ENCODE results near the gene ATG3. TPM values are rescaled to one million over a fixed set of nuclear protein-coding genes. Genes with fewer than 3 reads are reported as not detected.

ATG3 gene
- polyA plus RNA-seq (2012; ENCODE audit: insufficient read depth, insufficient read length) = 112 TPM

DNA sequence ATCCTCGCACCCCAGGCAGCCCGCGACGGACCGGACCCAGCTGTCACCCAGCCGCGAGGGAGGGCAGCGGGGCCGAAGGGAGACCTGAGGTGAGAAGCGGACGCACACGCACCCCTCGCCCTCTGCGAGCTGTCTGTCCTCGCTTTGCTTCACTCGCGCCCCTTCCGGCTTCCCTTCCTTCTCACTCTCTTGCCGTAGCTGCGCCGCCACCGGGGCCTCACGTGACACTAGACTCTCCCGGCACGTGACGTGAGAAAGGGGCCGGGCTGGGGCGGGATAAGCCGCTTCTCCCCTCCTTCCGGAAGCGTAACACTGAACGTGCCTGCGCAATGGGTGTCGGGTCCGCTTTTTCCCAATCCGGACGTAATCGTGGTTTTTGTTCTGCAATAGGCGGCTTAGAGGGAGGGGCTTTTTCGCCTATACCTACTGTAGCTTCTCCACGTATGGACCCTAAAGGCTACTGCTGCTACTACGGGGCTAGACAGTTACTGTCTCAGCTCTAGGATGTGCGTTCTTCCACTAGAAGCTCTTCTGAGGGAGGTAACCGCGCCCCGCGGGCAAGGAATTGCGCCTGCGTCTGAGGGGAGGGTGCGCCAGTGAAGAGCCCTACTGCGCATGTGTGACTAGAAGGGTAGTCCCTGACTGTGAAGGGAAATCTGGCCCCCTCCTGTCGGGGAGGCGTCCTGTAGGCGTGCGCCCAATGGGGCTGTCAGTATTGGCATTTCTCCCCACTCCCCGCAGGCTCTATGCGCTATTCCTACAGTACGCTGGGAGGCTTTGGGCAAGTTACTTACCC is at the start of gene ATG3, which contains the start of gene SLC35A5:
TSS of gene ATG3 (minus strand) at position 229 of the 796 bp plus-strand sequence. CDS start 434 bp downstream, outside the sequence.
TSS of gene SLC35A5 (plus strand) at position 312 of the 796 bp plus-strand sequence. CDS start 1,359 bp downstream, outside the sequence.
- peak; percentile 97 for DNase-seq (ENCODE audit: low read depth, low spot score)
- H3K4me3 ChIP-seq (ENCODE audit: low read length) = peak within 1 kb of the TSS; percentile 95

DNA sequence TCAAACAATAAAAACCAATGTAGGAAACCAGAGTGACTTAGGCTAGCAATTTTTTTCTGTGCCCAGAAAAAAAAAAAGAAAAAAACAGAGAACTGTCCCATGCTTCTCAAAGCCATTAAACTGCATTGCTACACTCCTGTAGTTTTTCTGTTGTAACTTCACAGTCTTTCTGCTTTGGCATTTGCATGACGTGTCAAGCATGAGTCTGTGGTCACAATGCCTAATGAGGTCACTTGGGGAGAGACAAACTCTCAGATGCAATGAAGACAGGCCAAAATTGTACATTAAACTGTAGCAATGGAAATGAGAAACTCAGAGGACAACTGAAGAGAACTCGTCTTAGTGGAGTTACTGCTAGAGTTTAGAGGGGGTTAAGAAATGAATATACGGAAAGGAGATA is 48.4 kb upstream of the ATG3 start:
- H3K4me3 ChIP-seq (ENCODE audit: low read length) = no peak overlapping the region
- no peak for DNase-seq (ENCODE audit: low read depth, low spot score)

DNA sequence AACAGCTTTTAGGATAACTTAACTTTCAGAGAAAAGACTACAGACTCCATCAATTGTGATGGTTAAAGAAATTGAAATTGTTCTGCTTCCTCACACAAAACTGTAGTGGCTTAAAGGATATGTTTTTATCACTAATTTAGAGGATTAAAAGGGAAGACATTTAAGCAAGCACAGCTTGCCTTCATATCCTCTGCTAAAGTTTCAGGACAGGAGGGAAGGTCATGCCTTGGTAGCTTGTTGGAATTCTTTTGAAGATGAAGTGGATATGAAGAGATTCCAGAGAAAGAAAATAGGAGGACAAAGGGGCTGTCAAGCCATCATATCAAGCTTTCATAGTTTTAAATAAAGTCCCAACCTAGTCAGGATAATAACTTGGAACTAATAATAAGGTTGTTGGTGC is 46.1 kb upstream of the ATG3 start:
- no peak for DNase-seq (ENCODE audit: low read depth, low spot score)
- H3K4me3 ChIP-seq (ENCODE audit: low read length) = no peak overlapping the region

DNA sequence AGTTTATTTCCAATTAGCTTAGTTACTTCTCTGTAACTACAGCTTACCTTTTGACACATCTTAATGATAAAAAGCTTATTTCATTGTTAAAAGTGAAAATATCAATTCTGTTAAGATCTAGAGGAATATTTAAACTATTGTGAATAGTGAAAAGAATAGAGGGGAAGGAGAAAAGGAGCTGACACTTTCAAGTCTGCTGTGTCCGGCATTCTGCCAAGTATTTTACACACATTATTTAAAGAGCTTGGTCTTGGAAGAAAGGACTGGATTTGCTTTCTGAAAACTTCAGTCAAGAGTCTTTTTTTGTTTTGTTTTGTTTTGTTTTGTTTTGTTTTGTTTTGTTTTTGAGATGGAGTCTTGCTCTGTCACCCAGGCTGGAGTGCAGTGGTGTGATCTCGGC is 44.3 kb upstream of the ATG3 start:
- no peak for DNase-seq (ENCODE audit: low read depth, low spot score)
- no peak overlapping the region for H3K4me3 ChIP-seq (ENCODE audit: low read length)

DNA sequence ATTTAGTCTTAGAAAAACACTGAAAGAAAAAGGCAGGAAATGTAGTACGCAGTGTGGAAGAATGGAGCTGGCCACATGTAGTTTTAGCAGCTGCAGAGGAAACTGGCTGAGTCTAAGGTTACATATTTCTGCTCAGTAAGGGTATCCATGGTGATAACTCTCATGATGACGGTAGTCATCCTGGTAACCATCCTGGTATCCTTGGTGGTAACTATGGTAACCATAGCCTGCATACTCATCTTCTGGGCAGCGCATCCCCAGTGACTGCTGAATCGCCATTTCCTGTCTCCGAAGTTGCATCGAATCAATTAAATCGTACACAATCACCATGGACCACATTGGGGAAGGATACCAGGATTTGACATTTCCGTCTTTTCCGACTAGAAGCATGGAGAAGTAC is 43.5 kb upstream of the ATG3 start:
- no peak for DNase-seq (ENCODE audit: low read depth, low spot score)
- H3K4me3 ChIP-seq (ENCODE audit: low read length) = no peak overlapping the region

DNA sequence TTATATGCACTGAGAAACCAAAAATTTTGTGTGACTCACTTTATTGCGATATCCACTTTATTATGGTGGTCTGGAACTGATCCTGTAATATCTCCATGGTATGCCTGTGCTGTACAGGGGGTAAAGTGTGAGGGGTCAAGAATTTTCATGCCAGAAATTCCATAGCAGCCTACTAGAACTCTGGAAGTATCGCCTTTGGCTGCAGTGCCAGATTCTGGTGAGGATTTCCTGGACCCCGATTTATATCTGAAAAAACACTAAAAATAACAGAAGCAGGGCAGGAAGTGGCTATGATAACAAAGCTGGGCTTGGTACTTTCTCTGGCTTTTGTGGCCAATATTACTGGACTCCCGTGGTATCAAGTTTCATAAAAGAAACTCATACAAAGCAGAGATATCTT is 42.8 kb upstream of the ATG3 start:
- no peak for DNase-seq (ENCODE audit: low read depth, low spot score)

DNA sequence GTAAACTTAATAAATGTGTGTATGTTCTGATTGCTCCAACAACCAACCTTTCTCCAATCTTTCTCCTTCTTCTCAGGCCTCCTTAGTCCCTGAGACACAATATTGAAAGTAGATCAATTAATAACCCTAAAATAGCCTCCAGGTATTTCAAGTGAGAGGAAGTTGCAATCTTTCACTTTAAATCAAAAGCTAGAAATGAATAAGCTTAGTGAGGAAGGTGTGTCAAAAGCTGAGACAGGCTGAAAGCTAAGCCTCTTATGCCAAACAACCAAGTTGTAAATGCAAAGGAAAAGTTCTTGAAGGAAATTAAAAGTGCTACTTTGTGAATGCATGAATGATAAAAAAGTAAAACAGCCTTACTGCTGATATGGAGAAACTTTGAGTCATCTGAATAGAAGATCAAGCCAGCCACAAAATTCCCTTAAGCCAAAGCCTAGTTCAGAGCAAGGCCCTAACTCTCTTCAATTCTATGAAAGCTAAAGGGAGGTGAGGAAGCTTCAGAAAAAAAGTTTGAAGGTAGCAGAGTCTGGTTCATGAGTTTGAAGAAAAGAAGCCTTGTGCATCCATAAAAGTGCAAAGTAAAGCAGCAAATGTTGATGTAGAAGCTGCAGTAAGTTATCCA is 40.6 kb upstream of the ATG3 start:
- no peak for DNase-seq (ENCODE audit: low read depth, low spot score)
- H3K4me3 ChIP-seq (ENCODE audit: low read length) = no peak overlapping the region

More for the DNA sequence above, 42.8 kb upstream of the ATG3 start:
- H3K4me3 ChIP-seq (ENCODE audit: low read length) = no peak overlapping the region

DNA sequence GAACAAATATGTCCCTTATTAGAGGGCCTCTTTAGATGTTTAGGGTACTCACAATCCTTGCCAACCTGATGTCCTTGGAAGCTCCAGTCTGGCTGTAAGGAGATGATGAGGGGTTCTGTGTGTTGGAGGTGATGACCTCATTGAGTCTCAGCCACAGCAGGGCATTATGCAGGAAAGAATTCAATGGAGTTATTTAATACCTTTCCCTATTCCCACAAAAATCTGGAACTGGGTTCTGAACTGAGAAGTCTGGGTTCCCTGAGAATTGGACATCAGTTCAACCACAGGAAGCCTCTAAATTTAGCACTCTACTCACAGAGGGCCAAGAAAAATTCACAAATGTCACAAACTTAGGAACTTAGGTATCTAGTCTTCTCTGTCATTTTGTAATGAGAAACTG is 37.0 kb upstream of the ATG3 start:
- no peak overlapping the region for H3K4me3 ChIP-seq (ENCODE audit: low read length)
- DNase-seq (ENCODE audit: low read depth, low spot score) = no peak

DNA sequence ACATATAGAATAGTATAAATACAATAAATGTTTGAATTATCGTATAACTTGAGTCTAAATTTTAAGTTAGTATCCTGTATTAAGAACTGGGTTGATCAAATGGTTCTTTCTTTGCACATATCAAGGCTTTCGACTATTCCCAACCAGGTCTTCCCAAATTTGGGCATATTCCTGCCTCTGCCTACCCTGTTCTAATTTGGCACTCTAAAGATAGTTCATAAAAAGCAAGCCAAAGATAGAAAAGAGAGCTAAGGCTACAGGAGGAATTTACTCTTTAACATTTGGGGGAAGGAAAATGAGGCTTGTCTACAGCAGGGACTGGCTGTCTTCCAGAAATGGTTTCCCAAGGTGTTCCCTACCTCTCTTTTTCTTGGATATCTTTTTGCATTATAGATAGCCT is 36.2 kb upstream of the ATG3 start:
- DNase-seq (ENCODE audit: low read depth, low spot score) = no peak
- no peak overlapping the region for H3K4me3 ChIP-seq (ENCODE audit: low read length)

DNA sequence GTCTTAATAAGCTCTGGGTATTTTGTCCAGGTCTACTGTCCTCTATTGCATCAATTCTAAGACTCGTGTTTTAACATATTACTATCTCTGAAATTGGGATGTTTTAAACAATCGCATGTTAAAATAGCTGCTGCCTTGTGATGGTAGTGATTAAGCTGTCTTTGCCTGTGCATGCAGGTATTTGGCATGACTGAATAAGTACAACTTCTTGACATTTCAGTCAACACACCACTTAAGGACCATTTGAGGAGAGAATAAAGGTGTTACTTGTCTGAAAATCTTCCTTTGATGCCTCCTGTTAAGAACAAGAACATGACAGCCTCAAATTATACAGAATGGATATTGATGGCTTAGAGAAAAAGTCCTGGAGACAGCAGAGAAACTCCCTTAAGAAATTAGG is 33.1 kb upstream of the ATG3 start:
- H3K4me3 ChIP-seq (ENCODE audit: low read length) = no peak overlapping the region
- DNase-seq (ENCODE audit: low read depth, low spot score) = no peak

DNA sequence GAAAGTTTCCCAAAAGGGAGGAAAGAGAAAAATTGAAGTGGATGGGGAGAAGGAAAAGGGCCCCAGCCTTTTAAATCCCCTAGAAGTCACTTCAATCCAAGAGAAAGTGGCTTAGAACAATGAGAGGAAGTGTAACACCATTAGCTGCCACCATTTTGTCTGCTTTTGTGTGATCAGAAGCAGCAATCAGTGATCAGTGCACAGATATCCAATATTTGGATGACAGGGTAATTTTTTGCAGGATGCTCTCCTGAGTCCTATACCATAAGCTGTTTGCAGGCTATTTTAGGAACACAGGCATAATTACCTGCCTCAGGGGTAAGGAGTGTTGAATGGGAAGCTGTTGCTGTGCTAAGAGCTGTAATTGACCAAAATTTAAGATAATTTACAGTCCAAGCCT is 31.5 kb upstream of the ATG3 start:
- DNase-seq (ENCODE audit: low read depth, low spot score) = no peak

DNA sequence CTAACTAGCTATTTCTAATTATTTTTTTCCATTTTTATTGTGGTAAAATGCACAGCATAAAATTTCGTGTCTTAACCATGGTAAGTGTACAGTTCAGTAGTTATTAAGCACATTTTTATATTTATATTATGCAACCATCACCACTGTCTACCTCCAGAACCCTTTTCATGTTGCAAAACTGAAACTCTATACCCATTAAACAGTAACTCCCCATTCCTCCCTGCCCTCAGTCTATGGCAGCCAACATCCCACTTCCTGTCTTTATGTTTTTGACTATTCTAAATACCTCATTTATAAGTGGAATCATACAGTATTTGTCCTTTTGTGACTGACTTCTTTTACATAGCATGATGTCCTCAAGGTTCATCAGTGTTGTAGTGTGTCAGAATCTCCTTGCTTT is 25.6 kb upstream of the ATG3 start:
- DNase-seq (ENCODE audit: low read depth, low spot score) = no peak
- no peak overlapping the region for H3K4me3 ChIP-seq (ENCODE audit: low read length)

More for the DNA sequence above, 31.5 kb upstream of the ATG3 start:
- no peak overlapping the region for H3K4me3 ChIP-seq (ENCODE audit: low read length)

DNA sequence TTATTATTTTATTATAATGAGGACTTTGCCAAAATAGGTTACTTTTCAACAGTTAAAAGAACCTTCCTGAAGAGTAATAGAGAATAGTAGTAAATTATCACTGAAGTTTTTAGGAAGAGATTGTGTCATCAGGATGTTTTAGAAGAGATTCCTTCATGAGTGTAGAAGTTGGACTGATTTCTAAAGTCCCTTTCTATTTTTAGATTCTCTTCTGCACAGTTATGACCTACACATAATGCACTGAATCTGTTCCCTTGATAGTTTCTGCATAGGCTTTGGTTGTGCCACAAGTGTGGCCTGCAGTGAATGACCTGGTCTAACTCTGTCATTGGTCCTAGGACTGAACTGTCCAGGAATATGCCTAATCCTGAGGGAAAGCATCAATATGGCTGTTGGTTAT is 24.0 kb upstream of the ATG3 start:
- DNase-seq (ENCODE audit: low read depth, low spot score) = no peak
- no peak overlapping the region for H3K4me3 ChIP-seq (ENCODE audit: low read length)

DNA sequence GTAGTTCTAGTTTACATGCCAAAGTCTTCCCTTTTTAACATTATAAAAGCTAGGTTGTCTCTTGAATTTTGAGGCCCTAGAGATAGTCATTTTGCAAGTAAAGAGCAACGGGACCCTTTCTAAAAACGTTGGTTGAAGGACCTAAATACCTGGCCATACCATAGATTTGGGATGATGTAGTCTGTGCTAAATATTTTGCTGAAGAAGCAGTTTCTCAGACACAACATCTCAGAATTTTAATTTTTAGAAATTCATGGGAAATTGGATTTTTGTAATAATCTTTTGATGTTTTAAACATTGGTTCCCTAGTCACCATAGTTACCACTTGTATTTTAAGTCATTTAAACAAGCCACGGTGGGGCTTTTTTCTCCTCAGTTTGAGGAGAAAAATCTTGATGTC is 21.3 kb upstream of the ATG3 start:
- DNase-seq (ENCODE audit: low read depth, low spot score) = no peak

DNA sequence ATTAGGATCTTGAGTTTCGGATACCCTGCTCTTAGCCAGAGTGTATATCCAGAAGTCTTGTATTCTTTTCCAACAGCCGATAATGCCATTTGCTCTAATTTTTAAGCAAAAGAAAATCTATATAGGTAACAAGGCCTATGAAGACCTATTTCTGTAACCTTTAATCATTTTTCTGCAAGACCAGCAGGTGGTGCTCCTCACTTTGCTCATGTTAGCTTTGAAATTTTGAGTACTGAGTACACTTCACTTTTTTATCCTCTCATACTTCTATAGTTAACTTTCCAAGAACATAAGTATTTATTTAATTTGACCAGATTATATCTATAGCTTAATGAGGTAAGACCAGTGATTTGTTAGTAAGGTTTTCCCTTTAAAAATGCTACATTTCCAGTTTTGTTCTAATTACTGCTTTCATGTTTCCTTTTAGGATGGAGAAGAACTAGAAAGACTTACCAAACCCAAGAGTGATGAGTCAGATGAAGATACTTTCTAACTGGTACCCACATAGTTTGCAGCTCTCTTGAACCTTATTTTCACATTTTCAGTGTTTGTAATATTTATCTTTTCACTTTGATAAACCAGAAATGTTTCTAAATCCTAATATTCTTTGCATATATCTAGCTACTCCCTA is 20.6 kb upstream of the ATG3 start:
- H3K4me3 ChIP-seq (ENCODE audit: low read length) = no peak overlapping the region
- peak; percentile 42 for DNase-seq (ENCODE audit: low read depth, low spot score)

More for the DNA sequence above, 21.3 kb upstream of the ATG3 start:
- H3K4me3 ChIP-seq (ENCODE audit: low read length) = no peak overlapping the region

DNA sequence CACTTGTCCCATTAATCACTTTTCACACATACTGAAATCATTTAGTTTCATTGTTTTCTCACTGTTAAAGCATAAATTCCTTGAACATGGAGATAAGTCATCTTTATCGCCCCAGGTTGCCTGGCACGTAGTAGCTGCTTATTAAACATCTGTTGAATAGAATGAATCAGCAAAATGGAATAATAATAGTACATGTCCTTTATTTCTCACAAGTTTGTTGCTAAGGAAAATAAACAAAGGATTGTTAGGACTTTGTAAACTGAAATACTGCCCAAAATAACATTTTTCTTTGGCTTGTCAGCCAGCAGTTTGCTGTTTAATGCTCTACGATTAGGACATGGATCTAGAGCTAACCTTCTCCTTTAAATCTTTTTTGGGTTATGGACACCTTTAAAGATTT is 17.9 kb upstream of the ATG3 start:
- DNase-seq (ENCODE audit: low read depth, low spot score) = no peak
- H3K4me3 ChIP-seq (ENCODE audit: low read length) = no peak overlapping the region

DNA sequence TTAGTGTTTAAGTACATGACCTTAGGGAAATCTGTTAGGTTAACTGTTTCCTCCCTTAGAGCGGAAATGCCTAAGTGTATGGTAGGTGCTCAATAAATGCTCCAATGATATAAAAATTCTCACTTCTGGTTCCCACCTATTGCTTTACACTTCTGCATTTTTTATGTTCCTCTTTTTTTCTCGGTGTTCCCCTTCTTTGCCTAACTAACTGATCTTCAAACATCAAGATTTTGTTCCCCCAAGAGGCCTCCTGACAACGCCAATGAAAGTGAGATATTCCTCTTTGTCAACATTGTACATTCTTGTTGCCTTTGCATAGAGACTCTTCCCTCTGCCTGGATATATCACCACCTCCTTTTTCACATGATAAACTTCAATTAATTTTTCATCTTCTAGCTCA is 17.5 kb upstream of the ATG3 start:
- DNase-seq (ENCODE audit: low read depth, low spot score) = no peak
- no peak overlapping the region for H3K4me3 ChIP-seq (ENCODE audit: low read length)

DNA sequence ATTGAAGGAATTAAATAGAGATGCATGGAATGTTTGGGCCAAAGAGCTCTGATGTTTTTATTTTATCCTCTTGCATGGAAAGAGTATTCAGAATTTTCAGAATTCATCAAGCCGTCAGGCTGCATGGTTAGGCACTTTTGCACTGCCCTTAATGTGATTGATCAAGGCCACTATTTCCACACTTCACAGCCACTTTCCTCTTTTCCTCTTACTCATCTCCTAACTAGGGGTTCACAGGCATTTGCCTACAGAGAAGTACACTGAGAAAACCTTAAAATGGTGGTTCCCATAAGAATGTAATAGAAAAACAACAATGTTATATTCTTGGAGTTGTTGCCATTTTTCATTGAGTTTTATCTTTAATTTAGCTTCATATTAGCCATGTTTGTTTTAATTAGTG is 10.9 kb upstream of the ATG3 start:
- H3K4me3 ChIP-seq (ENCODE audit: low read length) = no peak overlapping the region
- DNase-seq (ENCODE audit: low read depth, low spot score) = no peak

DNA sequence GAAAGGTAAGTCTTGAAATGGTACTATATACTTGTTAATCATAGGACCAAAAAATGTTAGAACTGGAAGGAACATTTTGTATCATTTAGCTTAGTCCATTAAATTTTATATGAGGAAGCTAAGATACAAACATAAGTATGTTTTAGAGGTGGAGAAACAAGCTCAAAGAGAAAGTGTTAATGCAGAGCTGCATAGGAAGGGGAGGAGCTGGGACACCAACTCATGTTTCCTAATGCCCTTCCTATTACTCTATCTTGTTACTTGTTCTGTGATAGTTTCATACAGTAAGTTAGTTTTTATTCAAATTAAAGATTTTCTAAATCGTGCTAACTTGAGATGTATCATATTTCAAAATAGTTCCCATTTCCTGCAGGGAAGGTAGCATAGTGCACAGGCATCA is 7.5 kb upstream of the ATG3 start:
- DNase-seq (ENCODE audit: low read depth, low spot score) = no peak

DNA sequence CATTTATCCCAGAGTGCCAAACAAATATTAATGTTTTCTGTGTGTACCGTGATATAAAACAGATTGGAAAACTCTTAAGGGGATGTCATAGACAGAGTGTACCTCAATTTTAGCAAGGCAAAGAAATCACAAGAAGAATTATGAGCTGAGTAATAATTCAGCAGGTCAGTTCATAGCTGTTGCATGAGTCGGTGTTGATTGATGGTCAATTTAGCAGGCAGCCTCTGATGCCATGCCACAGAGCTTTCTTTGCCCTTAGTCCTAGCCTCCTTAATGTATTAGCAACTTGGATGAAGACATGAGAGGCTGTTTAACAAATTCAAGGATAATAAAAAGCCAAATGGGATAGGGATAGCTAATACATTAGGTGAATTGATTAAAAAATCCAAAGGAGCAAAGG is 6.9 kb upstream of the ATG3 start:
- H3K4me3 ChIP-seq (ENCODE audit: low read length) = no peak overlapping the region
- DNase-seq (ENCODE audit: low read depth, low spot score) = no peak

More for the DNA sequence above, 7.5 kb upstream of the ATG3 start:
- no peak overlapping the region for H3K4me3 ChIP-seq (ENCODE audit: low read length)
